ENCODE results near the gene MRPS18C.

Gene MRPS18C

DNA sequence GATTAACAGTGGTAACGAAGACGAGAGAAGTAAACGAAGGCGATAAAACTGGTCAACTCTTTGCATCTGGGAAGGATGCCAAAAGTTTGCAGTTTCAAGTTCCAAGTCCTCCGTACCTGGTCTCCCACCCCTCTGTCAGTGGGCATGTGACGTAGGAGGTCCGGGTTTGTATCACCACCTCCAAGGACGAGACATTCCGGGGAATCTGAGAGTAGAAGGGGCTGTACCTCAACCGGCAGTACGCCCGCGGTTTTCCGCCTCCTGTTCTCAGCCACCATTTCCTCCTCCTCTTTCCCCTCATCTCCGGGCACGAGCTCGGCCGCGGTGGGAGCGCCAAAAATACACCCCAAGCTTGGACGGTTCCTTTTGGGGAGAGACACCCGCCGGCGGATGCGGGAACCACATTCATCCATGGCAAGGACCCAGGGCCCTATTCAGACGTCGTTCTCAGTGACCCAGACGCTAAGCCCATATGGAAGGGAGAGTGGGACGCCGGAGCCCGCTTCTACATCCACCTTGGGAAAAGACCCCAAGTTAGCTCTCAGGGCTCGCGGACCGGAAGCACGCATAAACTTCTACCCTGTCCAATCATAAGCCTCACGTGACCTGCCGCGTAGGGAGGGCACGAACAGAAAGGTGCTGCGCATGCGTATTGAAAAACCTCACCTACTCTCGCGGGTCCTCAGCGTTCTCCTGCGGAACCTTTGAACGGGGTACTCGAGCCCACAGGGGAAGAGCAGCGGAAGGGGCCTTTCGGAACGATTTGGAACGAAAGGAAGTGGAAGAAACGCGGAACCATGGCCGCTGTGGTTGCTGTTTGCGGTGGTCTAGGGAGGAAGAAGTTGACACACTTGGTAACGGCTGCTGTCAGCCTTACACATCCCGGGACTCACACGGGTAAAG, at the start of gene MRPS18C, which contains the start of gene HELQ:
MRPS18C (plus strand) TSS at position 778 of the 903 bp plus-strand sequence; CDS start at position 798, 20 bp downstream.
HELQ (minus strand) TSS at position 543 of the 903 bp plus-strand sequence; CDS start at position 413, 130 bp downstream.
- Mint-ChIP-seq H3K27ac (peak within 1 kb of the TSS; percentile 99), H3K36me3 (ENCODE audit: low read depth) (peaks cover 35% of the 10 kb centered on the region), H3K4me3 (peak within 1 kb of the TSS; percentile 98), H3K27me3 (ENCODE audit: low read depth) (no peaks in the 10 kb centered on the region), H3K9me3 (no peaks in the 10 kb centered on the region), H3K4me1 (ENCODE audit: low read depth) (peaks cover 30% of the 10 kb centered on the region)

DNA sequence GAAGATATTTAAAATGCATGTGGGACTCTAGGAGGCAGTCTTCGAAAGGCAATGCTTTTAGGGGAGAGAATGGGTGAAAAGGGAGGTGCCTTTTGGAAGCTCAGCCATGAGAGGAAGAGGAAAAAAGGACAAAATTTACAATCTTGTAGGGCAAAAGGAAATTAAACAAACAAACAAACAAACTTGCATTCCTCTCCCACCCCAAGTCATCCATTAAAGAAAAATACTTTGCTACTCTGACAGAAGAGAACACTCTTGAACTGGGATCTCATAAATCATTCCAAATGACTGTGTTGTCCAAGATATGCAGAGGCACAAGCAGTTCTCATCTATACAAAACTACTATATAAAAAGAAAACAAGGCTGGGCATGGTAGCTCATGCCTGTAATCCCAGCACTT, 47.0 kb upstream of the MRPS18C start:
- no peaks in the 10 kb centered on the region for H3K9me3 Mint-ChIP-seq
- no peaks in the 10 kb centered on the region for H3K4me1 Mint-ChIP-seq (ENCODE audit: low read depth)
- peaks cover 17% of the 10 kb centered on the region for H3K36me3 Mint-ChIP-seq (ENCODE audit: low read depth)
- H3K27me3 Mint-ChIP-seq (ENCODE audit: low read depth), result no peaks in the 10 kb centered on the region
- no peak overlapping the region for H3K27ac Mint-ChIP-seq
- H3K4me3 Mint-ChIP-seq, result no peak overlapping the region

DNA sequence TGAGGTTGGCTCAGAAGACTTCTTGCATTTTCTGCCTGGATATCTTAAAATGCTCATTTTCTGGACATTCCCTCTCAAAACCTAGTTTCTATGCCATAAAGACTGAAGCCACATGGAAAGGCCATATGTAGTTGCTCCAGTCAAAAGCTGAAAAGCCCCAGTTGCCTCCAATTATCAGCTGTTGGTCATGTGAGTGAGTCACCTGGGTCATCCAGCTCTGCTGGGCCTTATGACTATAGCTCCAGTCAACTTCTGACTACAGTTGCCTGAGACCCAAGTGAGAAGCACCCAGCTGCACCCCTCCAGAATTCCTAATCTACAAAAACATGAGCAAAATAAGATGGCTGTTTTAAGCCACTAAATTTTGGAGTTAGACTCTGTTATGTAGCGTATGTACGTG, 42.2 kb upstream of the MRPS18C start:
- peaks cover 23% of the 10 kb centered on the region for H3K36me3 Mint-ChIP-seq (ENCODE audit: low read depth)
- H3K4me1 Mint-ChIP-seq (ENCODE audit: low read depth), result no peaks in the 10 kb centered on the region
- no peaks in the 10 kb centered on the region for H3K9me3 Mint-ChIP-seq
- H3K27me3 Mint-ChIP-seq (ENCODE audit: low read depth), result no peaks in the 10 kb centered on the region
- no peak overlapping the region for H3K4me3 Mint-ChIP-seq
- no peak overlapping the region for H3K27ac Mint-ChIP-seq

DNA sequence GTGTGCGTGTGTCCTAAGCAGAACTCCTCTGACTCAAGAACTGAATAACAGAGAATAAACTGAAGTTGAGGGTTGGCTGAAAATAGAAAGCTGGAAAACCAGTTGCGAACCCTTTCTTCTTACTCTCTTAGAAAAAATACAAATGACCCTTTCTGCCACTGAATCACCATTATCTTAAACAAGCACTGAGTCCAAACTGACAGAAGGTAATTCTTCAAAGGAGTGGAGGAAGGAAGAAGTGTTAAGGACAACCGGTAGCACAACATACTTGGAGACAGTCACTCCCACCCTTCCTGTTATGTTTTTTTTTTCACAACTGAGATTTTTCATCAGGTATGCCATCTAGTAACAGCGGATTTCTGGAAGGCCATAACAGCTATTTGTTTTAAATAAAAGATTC, 38.3 kb upstream of the MRPS18C start:
- Mint-ChIP-seq H3K4me1 (ENCODE audit: low read depth) (no peaks in the 10 kb centered on the region), H3K36me3 (ENCODE audit: low read depth) (peaks cover 26% of the 10 kb centered on the region), H3K4me3 (no peak overlapping the region), H3K9me3 (no peaks in the 10 kb centered on the region), H3K27me3 (ENCODE audit: low read depth) (no peaks in the 10 kb centered on the region), H3K27ac (no peak overlapping the region)

DNA sequence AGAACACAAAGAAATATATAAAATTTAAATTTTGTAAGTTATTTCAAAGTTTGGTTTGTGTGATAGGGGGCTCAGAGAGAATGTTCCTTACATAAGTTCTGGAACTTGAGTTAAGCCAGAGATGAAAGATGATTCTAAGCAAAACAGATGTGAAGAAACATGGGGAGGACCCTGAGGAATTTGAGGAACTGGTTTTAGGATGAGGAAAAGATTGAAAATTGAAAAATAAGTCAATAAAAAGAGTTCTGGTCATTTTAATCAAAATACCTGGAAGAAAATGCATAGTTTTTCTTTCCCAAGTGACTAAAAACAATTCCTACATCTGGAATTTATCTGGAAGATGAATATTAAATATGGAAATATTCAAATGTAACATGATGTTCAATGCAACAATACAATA, 37.6 kb upstream of the MRPS18C start:
- peaks cover 24% of the 10 kb centered on the region for H3K36me3 Mint-ChIP-seq (ENCODE audit: low read depth)
- H3K4me1 Mint-ChIP-seq (ENCODE audit: low read depth), result no peaks in the 10 kb centered on the region

DNA sequence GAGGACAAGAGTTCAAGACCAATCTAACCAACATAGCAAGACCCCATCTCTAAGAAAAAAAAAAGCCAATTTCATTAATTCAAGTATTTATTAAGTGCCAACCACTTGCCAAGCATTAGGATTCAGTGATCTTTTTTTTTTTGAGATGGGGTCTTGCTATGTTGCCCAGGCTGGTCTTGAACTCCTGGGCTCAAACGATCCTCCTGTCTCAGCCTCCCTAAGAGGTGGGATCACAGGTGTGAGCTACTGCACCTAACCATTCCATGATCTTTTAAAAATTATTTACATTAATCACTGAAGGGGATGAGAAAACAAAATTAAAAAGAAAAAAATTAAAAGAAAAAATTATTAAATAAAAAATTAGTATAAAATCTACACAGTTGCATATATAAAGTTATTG, 24.7 kb upstream of the MRPS18C start:
- H3K36me3 Mint-ChIP-seq (ENCODE audit: low read depth), result peaks cover 14% of the 10 kb centered on the region
- no peaks in the 10 kb centered on the region for H3K9me3 Mint-ChIP-seq
- H3K27me3 Mint-ChIP-seq (ENCODE audit: low read depth), result no peaks in the 10 kb centered on the region
- H3K4me3 Mint-ChIP-seq, result no peak overlapping the region
- peaks cover under 1% of the 10 kb centered on the region for H3K4me1 Mint-ChIP-seq (ENCODE audit: low read depth)
- no peak overlapping the region for H3K27ac Mint-ChIP-seq

More for the DNA sequence above, 37.6 kb upstream of the MRPS18C start:
- H3K27ac Mint-ChIP-seq, result no peak overlapping the region
- H3K27me3 Mint-ChIP-seq (ENCODE audit: low read depth), result no peaks in the 10 kb centered on the region
- H3K4me3 Mint-ChIP-seq, result no peak overlapping the region
- no peaks in the 10 kb centered on the region for H3K9me3 Mint-ChIP-seq

DNA sequence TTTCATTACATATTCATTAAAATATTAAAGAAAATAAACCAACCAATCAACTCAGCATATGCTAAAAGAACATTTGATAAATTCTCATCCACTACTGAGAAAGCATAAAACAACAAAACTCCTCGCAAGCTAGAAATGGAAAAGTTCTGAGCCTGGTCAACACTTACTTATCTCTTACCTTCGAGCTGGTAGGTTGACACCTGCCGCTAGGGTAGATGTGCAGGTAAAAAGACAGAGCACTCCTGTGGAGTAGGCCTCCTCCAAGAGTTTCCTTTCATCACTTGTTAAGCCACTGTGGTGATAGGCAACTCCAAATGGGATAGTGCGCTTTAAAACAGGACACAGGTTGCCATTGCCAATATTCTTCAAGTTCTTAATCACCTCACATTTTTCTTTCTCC, 19.2 kb upstream of the MRPS18C start:
- H3K36me3 Mint-ChIP-seq (ENCODE audit: low read depth), result peaks cover 14% of the 10 kb centered on the region

DNA sequence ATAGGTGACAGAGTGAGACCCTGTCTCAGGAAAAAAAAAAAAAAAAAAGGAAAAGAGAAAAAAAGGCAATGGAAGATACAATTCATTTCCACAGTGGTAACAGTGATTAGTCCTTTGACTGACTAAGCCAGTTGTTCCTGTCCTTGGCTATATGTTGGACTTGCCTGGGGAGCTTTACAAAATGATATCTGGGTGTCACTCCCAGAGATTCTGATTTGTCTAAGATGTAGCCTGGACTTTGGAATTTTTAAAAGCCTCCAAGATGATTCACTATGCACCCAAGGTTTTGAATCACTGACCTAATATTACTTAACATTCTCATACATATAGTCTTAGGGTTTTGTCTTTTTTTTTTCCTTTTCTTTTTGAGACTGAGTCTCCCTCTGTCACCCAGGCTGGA, 17.1 kb upstream of the MRPS18C start:
- Mint-ChIP-seq H3K36me3 (ENCODE audit: low read depth) (peaks cover 15% of the 10 kb centered on the region), H3K27me3 (ENCODE audit: low read depth) (no peaks in the 10 kb centered on the region), H3K9me3 (no peaks in the 10 kb centered on the region), H3K4me1 (ENCODE audit: low read depth) (no peaks in the 10 kb centered on the region), H3K4me3 (no peak overlapping the region), H3K27ac (no peak overlapping the region)

More for the DNA sequence above, 19.2 kb upstream of the MRPS18C start:
- H3K9me3 Mint-ChIP-seq, result no peaks in the 10 kb centered on the region
- H3K27me3 Mint-ChIP-seq (ENCODE audit: low read depth), result no peaks in the 10 kb centered on the region
- H3K27ac Mint-ChIP-seq, result no peak overlapping the region
- no peak overlapping the region for H3K4me3 Mint-ChIP-seq
- H3K4me1 Mint-ChIP-seq (ENCODE audit: low read depth), result no peaks in the 10 kb centered on the region

DNA sequence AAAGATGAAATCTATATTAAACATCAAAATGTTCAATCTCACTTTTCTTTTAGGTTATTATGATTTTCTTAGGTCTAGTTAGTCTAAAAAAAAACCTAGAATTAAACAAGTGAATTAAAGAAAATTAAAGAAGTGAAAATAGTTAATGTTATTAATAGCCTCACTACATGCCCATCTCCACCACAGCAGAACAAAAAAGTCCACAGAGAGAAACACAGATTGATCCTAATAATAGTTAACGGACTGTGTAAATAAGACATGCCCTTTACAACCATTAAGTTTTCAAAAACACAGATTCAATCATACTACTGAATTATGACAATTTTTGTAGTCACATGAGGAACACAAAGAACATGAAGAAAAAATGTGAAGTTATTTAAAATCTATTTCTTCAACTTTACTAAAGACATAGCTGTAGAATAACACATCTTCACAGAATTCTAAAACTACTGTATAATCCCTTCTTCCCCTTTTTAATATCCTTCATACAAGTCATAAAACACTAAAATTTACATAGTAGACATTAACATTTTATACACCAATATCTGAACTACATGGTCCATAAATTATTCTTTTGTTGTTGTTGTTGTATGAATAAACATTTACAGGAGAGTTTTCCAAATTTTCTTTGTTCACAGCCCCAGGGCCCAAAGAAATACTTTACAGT, 15.6 kb upstream of the MRPS18C start:
- Mint-ChIP-seq H3K27me3 (ENCODE audit: low read depth) (no peaks in the 10 kb centered on the region), H3K9me3 (no peaks in the 10 kb centered on the region), H3K27ac (no peak overlapping the region), H3K4me3 (no peak overlapping the region), H3K4me1 (ENCODE audit: low read depth) (no peaks in the 10 kb centered on the region), H3K36me3 (ENCODE audit: low read depth) (peaks cover 19% of the 10 kb centered on the region)

DNA sequence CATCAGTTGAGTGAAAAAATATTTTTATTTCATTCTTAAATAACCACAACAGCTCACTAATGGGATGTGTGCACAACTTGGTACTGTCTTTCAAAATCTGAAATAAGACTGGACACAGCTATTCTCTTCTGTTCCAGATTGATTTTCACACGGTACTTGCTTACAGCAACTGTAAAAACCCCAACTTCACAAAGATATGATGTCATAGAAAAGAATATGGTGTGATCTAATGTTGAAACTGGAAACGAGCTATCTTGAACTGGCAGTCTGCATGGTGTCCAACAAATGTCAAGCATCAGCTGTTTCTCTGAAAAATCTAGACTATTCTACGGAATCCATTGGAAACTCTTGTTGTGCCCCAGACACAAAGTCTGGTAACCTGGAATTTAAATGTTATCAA, 15.0 kb upstream of the MRPS18C start:
- no peaks in the 10 kb centered on the region for H3K9me3 Mint-ChIP-seq
- H3K4me1 Mint-ChIP-seq (ENCODE audit: low read depth), result no peaks in the 10 kb centered on the region
- H3K27me3 Mint-ChIP-seq (ENCODE audit: low read depth), result no peaks in the 10 kb centered on the region
- H3K4me3 Mint-ChIP-seq, result no peak overlapping the region
- H3K36me3 Mint-ChIP-seq (ENCODE audit: low read depth), result peaks cover 17% of the 10 kb centered on the region
- H3K27ac Mint-ChIP-seq, result no peak overlapping the region

GRCh38 chr4:83449009-83449408, 6.8 kb upstream of the MRPS18C start:
- Mint-ChIP-seq H3K4me1 (ENCODE audit: low read depth) (peaks cover 7% of the 10 kb centered on the region), H3K9me3 (no peaks in the 10 kb centered on the region), H3K27ac (no peak overlapping the region), H3K36me3 (ENCODE audit: low read depth) (peaks cover 20% of the 10 kb centered on the region), H3K27me3 (ENCODE audit: low read depth) (no peaks in the 10 kb centered on the region), H3K4me3 (no peak overlapping the region)

GRCh38 chr4:83454686-83455085, 1.2 kb upstream of the MRPS18C start:
- H3K4me1 Mint-ChIP-seq (ENCODE audit: low read depth), result peaks cover 31% of the 10 kb centered on the region
- H3K27me3 Mint-ChIP-seq (ENCODE audit: low read depth), result no peaks in the 10 kb centered on the region
- H3K27ac Mint-ChIP-seq, result peak overlapping the region; percentile 99
- H3K4me3 Mint-ChIP-seq, result peak overlapping the region; percentile 98
- H3K36me3 Mint-ChIP-seq (ENCODE audit: low read depth), result peaks cover 33% of the 10 kb centered on the region
- no peaks in the 10 kb centered on the region for H3K9me3 Mint-ChIP-seq

GRCh38 chr4:83456184-83456501, 285 bp downstream of the MRPS18C start:
- peak overlapping the region; percentile 99 for H3K27ac Mint-ChIP-seq
- H3K4me3 Mint-ChIP-seq, result peak overlapping the region; percentile 98
- H3K9me3 Mint-ChIP-seq, result no peaks in the 10 kb centered on the region
- H3K4me1 Mint-ChIP-seq (ENCODE audit: low read depth), result peaks cover 30% of the 10 kb centered on the region
- H3K36me3 Mint-ChIP-seq (ENCODE audit: low read depth), result peaks cover 36% of the 10 kb centered on the region
- H3K27me3 Mint-ChIP-seq (ENCODE audit: low read depth), result no peaks in the 10 kb centered on the region

- Mint-ChIP-seq H3K36me3 (ENCODE audit: low read depth) (peaks cover 8% of the 10 kb centered on the region), H3K4me3 (no peak overlapping the region), H3K9me3 (no peaks in the 10 kb centered on the region), H3K4me1 (ENCODE audit: low read depth) (peaks cover 1% of the 10 kb centered on the region), H3K27me3 (ENCODE audit: low read depth) (no peaks in the 10 kb centered on the region), H3K27ac (no peak overlapping the region)
These were observed 17.6 kb downstream of the MRPS18C start for GRCh38 chr4:83473423-83473822.

GRCh38 chr4:83473966-83474365, 18.1 kb downstream of the MRPS18C start:
- Mint-ChIP-seq H3K9me3 (no peaks in the 10 kb centered on the region), H3K36me3 (ENCODE audit: low read depth) (peaks cover 5% of the 10 kb centered on the region), H3K27me3 (ENCODE audit: low read depth) (no peaks in the 10 kb centered on the region)

More at GRCh38 chr4:83473966-83474365, 18.1 kb downstream of the MRPS18C start:
- Mint-ChIP-seq H3K4me1 (ENCODE audit: low read depth) (peaks cover 1% of the 10 kb centered on the region), H3K4me3 (no peak overlapping the region), H3K27ac (no peak overlapping the region)

Measured in T-helper 1 cell treated with Interleukin-12 subunit alpha and Interleukin-12 subunit beta and Interleukin-4 antibody, amounts not matched to agents 30 μg/mL and 1 μg/mL, for 36 hours (primary cell).